ENCODE measurements around the gene ADORA2A. TPM values are rescaled to one million over a fixed set of nuclear protein-coding genes. Genes with fewer than 3 reads are reported as not detected.

ADORA2A gene
- total RNA-seq, 4 donors from 2014 or later = 3.0 to 6.2 (median 3.0) TPM; not detected in 1

GRCh38 chr22:24455039-24455438 is 27.6 kb downstream of the ADORA2A start:
- in situ Hi-C loops (cut with MboI; ENCODE audit: low pct_ligation_motif_present in 1 of 4, low pct_unique_long_range_greater_than_20kb in 1 of 4, low sequenced_read_pairs in 3 of 4) (no loop called here), intact Hi-C loops (cut with DNase I; ENCODE audit: low total_unique reads) (no loop called here)
- Histone ChIP-seq H3K27ac (no peak overlapping the region), H3K9me3 (no peaks in the 10 kb centered on the region), H3K4me1 (no peaks in the 10 kb centered on the region), H3K36me3 (no peaks in the 10 kb centered on the region), H3K27me3 (no peaks in the 10 kb centered on the region), H3K4me3 (no peak overlapping the region)
- WGBS, 2 donors (ENCODE audit: low coverage in 1 of 2) = 60 to 83% methylated on average over 2 to 4 of the region's 4 CpGs
- no peak for DNase-seq
- no peak for TF ChIP-seq POLR2A (IDR thresholded peaks at IDR 0.05)
- TF ChIP-seq EP300 (IDR thresholded peaks at IDR 0.05; ENCODE audit: low read depth) = no peak
- no peak for TF ChIP-seq POLR2AphosphoS5 (IDR thresholded peaks at IDR 0.05)
- TF ChIP-seq, protein P1, sequence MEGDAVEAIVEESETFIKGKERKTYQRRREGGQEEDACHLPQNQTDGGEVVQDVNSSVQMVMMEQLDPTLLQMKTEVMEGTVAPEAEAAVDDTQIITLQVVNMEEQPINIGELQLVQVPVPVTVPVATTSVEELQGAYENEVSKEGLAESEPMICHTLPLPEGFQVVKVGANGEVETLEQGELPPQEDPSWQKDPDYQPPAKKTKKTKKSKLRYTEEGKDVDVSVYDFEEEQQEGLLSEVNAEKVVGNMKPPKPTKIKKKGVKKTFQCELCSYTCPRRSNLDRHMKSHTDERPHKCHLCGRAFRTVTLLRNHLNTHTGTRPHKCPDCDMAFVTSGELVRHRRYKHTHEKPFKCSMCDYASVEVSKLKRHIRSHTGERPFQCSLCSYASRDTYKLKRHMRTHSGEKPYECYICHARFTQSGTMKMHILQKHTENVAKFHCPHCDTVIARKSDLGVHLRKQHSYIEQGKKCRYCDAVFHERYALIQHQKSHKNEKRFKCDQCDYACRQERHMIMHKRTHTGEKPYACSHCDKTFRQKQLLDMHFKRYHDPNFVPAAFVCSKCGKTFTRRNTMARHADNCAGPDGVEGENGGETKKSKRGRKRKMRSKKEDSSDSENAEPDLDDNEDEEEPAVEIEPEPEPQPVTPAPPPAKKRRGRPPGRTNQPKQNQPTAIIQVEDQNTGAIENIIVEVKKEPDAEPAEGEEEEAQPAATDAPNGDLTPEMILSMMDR (IDR thresholded peaks at IDR 0.05) = no peak

GRCh38 chr22:24455751-24456426 is 28.5 kb downstream of the ADORA2A start:
- H3K4me1 ChIP-seq = no peaks in the 10 kb centered on the region
- no peak for DNase-seq
- WGBS, 2 donors (ENCODE audit: low coverage in 1 of 2) = 56 to 62% methylated on average over 8 to 9 of the region's 9 CpGs

DNA sequence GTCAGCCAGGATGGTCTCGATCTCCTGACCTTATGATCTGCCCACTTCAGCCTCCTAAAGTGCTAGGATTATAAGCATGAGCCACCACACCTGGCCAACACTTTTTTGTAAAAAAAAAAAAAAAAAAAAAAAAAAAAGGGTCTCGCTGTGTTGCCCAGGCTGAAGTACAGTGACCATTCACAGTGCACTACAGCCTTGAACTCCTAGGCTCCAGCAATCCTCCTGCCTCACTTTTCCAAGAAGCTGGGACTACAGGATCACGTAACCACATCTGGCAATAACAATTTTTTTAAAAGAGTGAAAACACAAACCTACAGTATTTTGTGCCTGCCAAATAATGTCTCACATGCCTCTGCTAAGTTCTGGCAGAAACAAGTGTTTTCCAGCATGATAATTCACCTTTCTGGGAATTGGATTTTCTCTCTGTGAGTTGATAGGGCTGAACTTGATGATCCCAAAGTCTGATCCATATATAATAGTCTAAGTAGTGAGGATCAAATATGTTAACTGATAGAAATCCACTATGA is 30.6 kb downstream of the ADORA2A start:
- DNase-seq = no peak
- Histone ChIP-seq H3K27me3 (no peaks in the 10 kb centered on the region), H3K9me3 (no peaks in the 10 kb centered on the region), H3K27ac (no peak overlapping the region), H3K4me1 (no peaks in the 10 kb centered on the region), H3K36me3 (no peaks in the 10 kb centered on the region), H3K4me3 (no peak overlapping the region)
- in situ Hi-C loops (cut with MboI; ENCODE audit: low pct_ligation_motif_present in 1 of 4, low pct_unique_long_range_greater_than_20kb in 1 of 4, low sequenced_read_pairs in 3 of 4) = no loop called here
- no peak for TF ChIP-seq POLR2AphosphoS5 (IDR thresholded peaks at IDR 0.05)
- TF ChIP-seq EP300 (IDR thresholded peaks at IDR 0.05; ENCODE audit: low read depth) = no peak
- no peak for TF ChIP-seq POLR2A (IDR thresholded peaks at IDR 0.05)
- TF ChIP-seq, protein P1 (IDR thresholded peaks at IDR 0.05) = no peak
- WGBS, 2 donors (ENCODE audit: low coverage in 1 of 2) = 81 to 86% methylated on average over 2 to 3 of the region's 3 CpGs
- intact Hi-C loops (cut with DNase I; ENCODE audit: low total_unique reads) = no loop called here

More at GRCh38 chr22:24455751-24456426, 28.5 kb downstream of the ADORA2A start:
- intact Hi-C loops (cut with DNase I; ENCODE audit: low total_unique reads) = no loop called here
- TF ChIP-seq, protein P1 (IDR thresholded peaks at IDR 0.05) = no peak
- TF ChIP-seq POLR2AphosphoS5 (IDR thresholded peaks at IDR 0.05) (no peak), EP300 (IDR thresholded peaks at IDR 0.05; ENCODE audit: low read depth) (no peak), POLR2A (IDR thresholded peaks at IDR 0.05) (no peak)
- Histone ChIP-seq H3K27me3 (no peaks in the 10 kb centered on the region), H3K9me3 (no peaks in the 10 kb centered on the region), H3K27ac (no peak overlapping the region), H3K36me3 (no peaks in the 10 kb centered on the region), H3K4me3 (no peak overlapping the region)
- in situ Hi-C loops (cut with MboI; ENCODE audit: low pct_ligation_motif_present in 1 of 4, low pct_unique_long_range_greater_than_20kb in 1 of 4, low sequenced_read_pairs in 3 of 4) = no loop called here

- no peak overlapping the region for H3K4me3 ChIP-seq
- intact Hi-C loops (cut with DNase I; ENCODE audit: low total_unique reads) (no loop called here), in situ Hi-C loops (cut with MboI; ENCODE audit: low pct_ligation_motif_present in 1 of 4, low pct_unique_long_range_greater_than_20kb in 1 of 4, low sequenced_read_pairs in 3 of 4) (no loop called here)
- DNase-seq = no peak
- no peaks in the 10 kb centered on the region for H3K27me3 ChIP-seq
- no peak overlapping the region for H3K27ac ChIP-seq
- 72 to 82% methylated on average over 1 of the region's 1 CpG for WGBS, 2 donors (ENCODE audit: low coverage in 1 of 2)
- TF ChIP-seq POLR2A (IDR thresholded peaks at IDR 0.05) = no peak
- TF ChIP-seq POLR2AphosphoS5 (IDR thresholded peaks at IDR 0.05) = no peak
- TF ChIP-seq EP300 (IDR thresholded peaks at IDR 0.05; ENCODE audit: low read depth) = no peak
- TF ChIP-seq, protein P1 (IDR thresholded peaks at IDR 0.05) = no peak
- no peaks in the 10 kb centered on the region for H3K36me3 ChIP-seq
- no peaks in the 10 kb centered on the region for H3K9me3 ChIP-seq
- no peaks in the 10 kb centered on the region for H3K4me1 ChIP-seq
Observed at GRCh38 chr22:24459911-24460310, 32.5 kb downstream of the ADORA2A start.
